Endothelial cell of umbilical vein (primary cell): ENCODE results near the gene REC8. TPM values are rescaled to one million over a fixed set of nuclear protein-coding genes. Genes with fewer than 3 reads are reported as not detected.

Source experiments
- BruUV-seq: library from RNA; stranded (reverse); fragments of 400-500 nt; replicated peaks from 2 replicates; lab custom pipeline; 2021; lab: Mats Ljungman, UMichigan
- CTCF ChIA-PET: fragments of 300-600, 350-600 bp; sonication (Branson Sonifier 250); formaldehyde crosslinking; loops from one replicate; lab custom pipeline; 2021; ENCODE audit warnings: antibody characterized with exemption, inconsistent platforms; lab: Charles Lee
- POLR2A ChIA-PET: fragments of 300-600, 350-600 bp; sonication (Branson Sonifier 250); formaldehyde crosslinking; loops from one replicate; lab custom pipeline; 2021; ENCODE audit warnings: antibody characterized with exemption, inconsistent platforms; lab: Charles Lee
- DNase-seq: peaks from one replicate; pipeline ENCODE4 v3.0.0-alpha.2; 2011; ENCODE audit warnings: low read depth, low spot score
- FAIRE-seq: peaks from 2 replicates; lab custom pipeline; 2011; peaks lifted over from hg19 to GRCh38; lab: Jason Lieb, UNC
- H2AFZ ChIP-seq: 2 replicates; pipeline ENCODE4 v1.6.0; 2012; ENCODE audit warnings: low read depth, low read length, control low read depth, inconsistent platforms
- H3K27ac ChIP-seq: 2 replicates; pipeline ENCODE4 v1.5.1; 2011; ENCODE audit warnings: low read depth, mild to moderate bottlenecking, control low read depth, low read length, moderate library complexity; ENCODE audit not compliant: insufficient read depth
- H3K27me3 ChIP-seq, 2 experiments: 2 replicates each; pipeline versions ENCODE4 v1.6.0 to v1.6.1; 2011; ENCODE audit warnings: low read length in 2 of 2, mixed read lengths in 1 of 2; ENCODE audit not compliant: control insufficient read depth in 2 of 2, insufficient read depth in 2 of 2
- H3K36me3 ChIP-seq, 2 experiments: 2 replicates in 1 of 2; 3 replicates in 1 of 2; pipeline ENCODE4 v1.5.1; 2011; ENCODE audit warnings: low read length in 2 of 2, mild to moderate bottlenecking in 1 of 2, moderate library complexity in 1 of 2; ENCODE audit not compliant: control insufficient read depth in 2 of 2, insufficient read depth in 2 of 2; ENCODE audit errors: extremely low read depth in 1 of 2
- H3K4me1 ChIP-seq: 3 replicates; pipeline ENCODE4 v1.5.1; 2011; ENCODE audit warnings: mild to moderate bottlenecking, low read length; ENCODE audit not compliant: control insufficient read depth, insufficient read depth; ENCODE audit errors: extremely low read depth
- H3K4me2 ChIP-seq: 2 replicates; pipeline ENCODE4 v1.6.1; 2011; ENCODE audit warnings: low read length, control low read depth, mixed read lengths; ENCODE audit not compliant: insufficient read depth
- H3K4me3 ChIP-seq, 3 experiments: fragments of 200-600 bp in 1 of 3; sonication (generic), shearing (Covaris generic) in 1 of 3; replicated peaks in 1 of 3; 2 replicates each; pipeline ENCODE4 v1.5.1; 2011 to 2016; ENCODE audit warnings: control low read depth in 3 of 3, low read length in 3 of 3, mild to moderate bottlenecking in 2 of 3, inconsistent platforms in 1 of 3, low read depth in 1 of 3, moderate library complexity in 1 of 3; ENCODE audit not compliant: insufficient read depth in 1 of 3
- H3K79me2 ChIP-seq: 2 replicates; pipeline ENCODE4 v1.6.0; 2012; ENCODE audit warnings: low read length, inconsistent platforms; ENCODE audit not compliant: control insufficient read depth, insufficient read depth
- H3K9ac ChIP-seq: replicated peaks from 2 replicates; pipeline ENCODE3; 2011; ENCODE audit warnings: low read length, control low read depth; ENCODE audit not compliant: insufficient read depth; ENCODE audit errors: extremely low read depth
- H3K9me1 ChIP-seq: replicated peaks from 3 replicates; pipeline ENCODE4 v1.6.0; 2011; ENCODE audit warnings: mild to moderate bottlenecking, low read length; ENCODE audit not compliant: control insufficient read depth, insufficient read depth; ENCODE audit errors: extremely low read depth
- H3K9me3 ChIP-seq: replicated peaks from 2 replicates; pipeline ENCODE4 v1.5.1; 2012; ENCODE audit warnings: low read length, inconsistent platforms; ENCODE audit not compliant: control insufficient read depth, insufficient read depth
- H4K20me1 ChIP-seq: replicated peaks from 2 replicates; pipeline ENCODE3; 2011; ENCODE audit warnings: mild to moderate bottlenecking, low read length; ENCODE audit not compliant: control insufficient read depth, insufficient read depth; ENCODE audit errors: extremely low read depth
- CTCF ChIP-seq, 2 donors: IDR thresholded peaks; 1 replicate in 1 of 2; 2 replicates in 1 of 2; pipeline ENCODE4 v1.5.1; 2011; ENCODE audit warnings: low read length in 2 of 2, mild to moderate bottlenecking in 2 of 2, moderate library complexity in 2 of 2, control low read depth in 1 of 2, inconsistent platforms in 1 of 2, low read depth in 1 of 2; ENCODE audit not compliant: insufficient read depth in 1 of 2; ENCODE audit errors: extremely low read depth in 1 of 2
- EZH2 ChIP-seq: IDR thresholded peaks from 2 replicates; pipeline ENCODE4 v1.6.1; 2012; ENCODE audit warnings: borderline replicate concordance, low read depth, mild to moderate bottlenecking, moderate library complexity, low read length, inconsistent platforms; ENCODE audit not compliant: severe bottlenecking
- FOS ChIP-seq: IDR thresholded peaks from 2 replicates; pipeline ENCODE4 v1.6.1; 2011; ENCODE audit warnings: mild to moderate bottlenecking, low read length, moderate library complexity, borderline replicate concordance; ENCODE audit not compliant: insufficient read depth
- GATA2 ChIP-seq: IDR thresholded peaks from 2 replicates; pipeline ENCODE4 v1.7.0; 2011; ENCODE audit warnings: low read depth, mild to moderate bottlenecking, moderate library complexity, mixed read lengths, low read length; ENCODE audit not compliant: insufficient read length, insufficient read depth
- JUN ChIP-seq: IDR thresholded peaks from 2 replicates; pipeline ENCODE4 v1.6.1; 2011; ENCODE audit warnings: borderline replicate concordance, low read depth; ENCODE audit not compliant: insufficient read length, insufficient read depth
- MAX ChIP-seq: IDR thresholded peaks from 2 replicates; pipeline ENCODE4 v1.6.1; 2011; ENCODE audit not compliant: insufficient read depth, insufficient read length
- MYC ChIP-seq: IDR thresholded peaks from one replicate; pipeline ENCODE4 v1.6.1; 2011; ENCODE audit warnings: mild to moderate bottlenecking, low read depth, low read length
- POLR2A ChIP-seq: IDR thresholded peaks from 2 replicates; pipeline ENCODE4 v1.6.1; 2012; ENCODE audit warnings: low read depth, mild to moderate bottlenecking, control low read depth, low read length
- POLR2AphosphoS5 ChIP-seq: IDR thresholded peaks from 2 replicates; pipeline ENCODE4 v1.6.1; 2012; ENCODE audit warnings: low read depth, mild to moderate bottlenecking, control low read depth, low read length, moderate library complexity; ENCODE audit not compliant: insufficient read depth
- dilution Hi-C: fragments of 300-500 bp; cut with MboI; formaldehyde crosslinking; loops from one replicate; pipeline ENCODE4 v1.15.0; 2019; ENCODE audit warnings: low sequenced_read_pairs; ENCODE audit not compliant: extremely low pct_ligation_motif_present
- intact Hi-C: fragments of 100-400 bp; cut with micrococcal nuclease; formaldehyde crosslinking; loops from one replicate; pipeline ENCODE4 v1.10.0; 2022
- polyA plus RNA-seq, 4 experiments: library from polyadenylated mRNA; depleted of rRNA in 3 of 4; stranded (reverse) in 3 of 4; unstranded in 1 of 4; fragments of >200 nt; gene quantifications; 2 replicates each; pipeline versions ENCODE4 v1.2.1 to v1.2.3, GENCODE V29; 2011 to 2012; ENCODE audit warnings: missing spikeins in 1 of 4
- total RNA-seq: library from RNA; stranded (reverse); gene quantifications from 2 replicates; pipeline ENCODE4 v1.2.3, GENCODE V29; 2021

Gene REC8
- total and polyA plus RNA-seq, 2 donors (not counting 3 experiments of a cell fraction or from before 2014, with no cell fraction given), result 12.5 to 33.6 TPM

DNA sequence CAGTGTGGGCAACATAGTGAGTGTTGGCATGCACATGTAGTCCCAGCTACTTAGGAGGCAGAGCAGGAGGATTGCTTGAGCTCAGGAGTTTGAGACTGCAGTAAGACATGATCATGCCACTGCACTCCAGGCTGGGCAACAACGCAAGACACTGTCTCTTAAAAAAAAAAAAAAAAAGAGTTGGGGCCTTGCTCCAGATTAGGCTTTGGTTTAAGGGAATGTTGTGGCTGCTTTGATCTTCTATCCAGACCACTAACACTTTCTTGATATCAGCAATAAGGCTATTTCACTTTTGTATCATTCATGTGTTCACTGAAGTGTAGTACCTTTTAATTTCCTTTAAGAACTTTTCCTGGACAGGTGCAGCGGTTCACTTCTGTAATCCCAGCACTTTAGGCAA is 44.2 kb upstream of the REC8 start:
- intact Hi-C loops (no loop called here), dilution Hi-C loops (no loop called here)
- BruUV-seq, result no TSS peak
- no peaks in the 10 kb centered on the region for H3K4me1 ChIP-seq
- H3K4me3 ChIP-seq, result no peak overlapping the region
- FAIRE-seq (no peak), DNase-seq (no peak)
- H3K4me2 ChIP-seq, result no peak overlapping the region
- ChIA-PET CTCF (no interaction called here), POLR2A (no interaction called here)
- no peaks in the 10 kb centered on the region for H3K9me1 ChIP-seq
- H4K20me1 ChIP-seq, result no peaks in the 10 kb centered on the region
- H3K36me3 ChIP-seq, result peaks cover 2 to 10% of the 10 kb centered on the region in 2 experiments
- no peaks in the 10 kb centered on the region for H3K79me2 ChIP-seq
- no peaks in the 10 kb centered on the region for H3K9me3 ChIP-seq
- H2AFZ ChIP-seq, result no peak overlapping the region
- H3K27me3 ChIP-seq, result no peaks in the 10 kb centered on the region
- no peak overlapping the region for H3K27ac ChIP-seq
- no peak overlapping the region for H3K9ac ChIP-seq
- TF ChIP-seq CTCF (IDR thresholded peaks at IDR 0.05; ENCODE audit: extremely low read depth in 1 of 2, insufficient read depth in 1 of 2, low read depth in 1 of 2, low read length in 2 of 2), result no peak
- no peak for TF ChIP-seq MAX
- TF ChIP-seq MYC, result no peak
- no peak for TF ChIP-seq FOS
- no peak for TF ChIP-seq GATA2
- TF ChIP-seq POLR2A, result no peak
- no peak for TF ChIP-seq JUN
- no peak for TF ChIP-seq POLR2AphosphoS5
- no peak for TF ChIP-seq EZH2
